ENCODE results near the gene HECTD4.

DNA sequence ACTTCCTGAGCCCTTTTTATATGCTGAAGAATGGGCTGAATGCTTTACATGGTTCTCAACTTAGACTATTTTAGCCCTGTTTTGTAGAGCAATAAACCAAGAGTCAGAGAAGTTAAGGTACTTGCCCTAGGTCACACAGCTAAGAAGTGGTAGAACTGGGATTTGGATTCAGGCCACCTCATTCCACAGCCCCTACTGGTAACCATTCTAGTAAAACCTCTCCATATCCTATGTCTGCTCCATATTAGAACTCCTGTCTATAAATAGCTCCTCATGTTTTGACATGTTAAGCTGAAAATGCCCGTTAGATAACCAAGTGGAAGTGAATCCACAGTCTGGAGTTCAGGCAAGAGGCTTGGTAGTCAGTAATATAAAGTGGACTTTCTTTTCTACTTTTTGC lies 111.6 kb downstream of the HECTD4 start:
- TF ChIP-seq, protein P1, sequence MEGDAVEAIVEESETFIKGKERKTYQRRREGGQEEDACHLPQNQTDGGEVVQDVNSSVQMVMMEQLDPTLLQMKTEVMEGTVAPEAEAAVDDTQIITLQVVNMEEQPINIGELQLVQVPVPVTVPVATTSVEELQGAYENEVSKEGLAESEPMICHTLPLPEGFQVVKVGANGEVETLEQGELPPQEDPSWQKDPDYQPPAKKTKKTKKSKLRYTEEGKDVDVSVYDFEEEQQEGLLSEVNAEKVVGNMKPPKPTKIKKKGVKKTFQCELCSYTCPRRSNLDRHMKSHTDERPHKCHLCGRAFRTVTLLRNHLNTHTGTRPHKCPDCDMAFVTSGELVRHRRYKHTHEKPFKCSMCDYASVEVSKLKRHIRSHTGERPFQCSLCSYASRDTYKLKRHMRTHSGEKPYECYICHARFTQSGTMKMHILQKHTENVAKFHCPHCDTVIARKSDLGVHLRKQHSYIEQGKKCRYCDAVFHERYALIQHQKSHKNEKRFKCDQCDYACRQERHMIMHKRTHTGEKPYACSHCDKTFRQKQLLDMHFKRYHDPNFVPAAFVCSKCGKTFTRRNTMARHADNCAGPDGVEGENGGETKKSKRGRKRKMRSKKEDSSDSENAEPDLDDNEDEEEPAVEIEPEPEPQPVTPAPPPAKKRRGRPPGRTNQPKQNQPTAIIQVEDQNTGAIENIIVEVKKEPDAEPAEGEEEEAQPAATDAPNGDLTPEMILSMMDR (conservative IDR thresholded peaks at IDR 0.05): no peak
- no peak for TF ChIP-seq ZFX (IDR thresholded peaks at IDR 0.05)
